GM19240 (cell line): ENCODE measurements around the gene COX6A2.
"Not testable (repeated sequence)": the region's sequence is repeated elsewhere in the genome, so short reads cannot be mapped to it uniquely, and the experiment has no call there.

Experiments used
- DNase-seq: peaks from one replicate; pipeline ENCODE4 v3.0.0; 2011; ENCODE audit warnings: low spot score; ENCODE audit not compliant: insufficient read length

The COX6A2 gene

DNA sequence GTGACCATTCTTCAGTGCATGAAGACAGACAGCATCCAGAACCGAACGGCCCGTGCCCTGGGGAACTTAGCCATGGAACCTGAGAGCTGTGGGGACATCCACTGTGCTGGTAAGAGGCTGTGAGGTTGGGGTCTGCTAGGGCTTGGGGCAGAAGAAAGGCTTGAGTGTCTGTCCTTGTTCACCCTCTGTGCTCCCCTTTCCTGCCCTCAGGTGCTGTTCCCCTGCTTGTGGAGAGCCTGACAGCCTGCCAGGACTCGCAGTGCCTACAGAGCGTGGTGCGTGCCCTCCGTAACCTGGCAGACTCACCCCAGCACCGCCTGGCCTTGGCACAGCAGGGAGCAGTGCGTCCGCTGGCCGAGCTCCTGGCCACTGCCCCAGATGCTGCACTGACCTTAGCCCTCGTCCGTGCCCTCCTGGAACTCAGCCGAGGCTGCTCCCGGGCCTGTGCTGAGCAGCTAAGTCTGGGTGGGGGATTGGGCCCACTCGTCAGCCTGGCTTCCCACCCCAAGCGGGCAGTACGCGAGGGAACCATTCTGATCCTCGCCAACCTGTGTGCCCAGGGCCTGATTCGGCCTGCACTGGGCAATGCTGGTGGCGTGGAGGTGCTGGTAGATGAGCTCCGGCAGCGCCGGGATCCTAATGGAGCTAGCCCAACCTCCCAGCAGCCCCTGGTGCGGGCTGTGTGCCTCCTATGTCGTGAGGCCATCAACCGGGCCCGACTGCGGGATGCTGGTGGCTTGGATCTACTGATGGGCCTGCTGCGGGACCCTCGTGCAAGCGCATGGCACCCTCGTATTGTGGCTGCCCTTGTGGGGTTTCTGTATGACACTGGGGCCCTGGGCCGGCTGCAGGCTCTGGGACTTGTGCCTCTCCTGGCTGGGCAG is 34.0 kb upstream of the COX6A2 start:
- DNase-seq = no peak

DNA sequence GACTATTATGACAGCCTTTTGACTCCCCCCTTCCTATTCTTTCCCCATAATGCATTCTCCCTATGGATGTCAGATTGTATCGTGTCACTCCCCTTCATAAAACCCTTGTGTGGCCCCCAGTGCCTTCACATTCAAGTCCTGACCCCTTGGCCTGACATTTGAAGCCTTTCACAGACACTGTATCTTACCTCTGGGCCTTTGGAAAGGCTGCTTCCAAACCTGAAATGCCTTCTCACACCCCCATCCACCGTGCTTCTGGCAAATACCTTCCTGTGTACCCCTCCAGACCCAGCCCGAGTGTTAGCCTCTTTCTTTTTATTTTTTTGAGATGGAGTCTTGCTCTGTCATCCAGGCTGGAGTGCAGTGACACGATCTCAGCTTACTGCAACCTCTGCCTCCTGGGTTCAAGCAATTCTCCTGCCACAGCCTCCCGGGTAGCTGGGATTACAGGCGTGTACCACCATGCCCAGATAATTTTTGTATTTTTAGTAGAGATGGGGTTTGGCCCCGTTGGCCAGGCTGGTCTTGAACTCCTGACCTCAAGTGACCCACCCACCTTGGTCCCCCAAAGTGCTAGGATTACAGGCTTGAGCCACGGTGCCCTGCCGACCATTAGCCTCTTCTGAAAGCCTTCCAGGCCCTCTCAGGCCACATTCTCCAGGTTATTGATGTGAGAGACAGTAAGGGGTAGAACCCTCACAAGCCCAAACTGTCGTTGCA is 33.2 kb upstream of the COX6A2 start:
- DNase-seq = no peak

DNA sequence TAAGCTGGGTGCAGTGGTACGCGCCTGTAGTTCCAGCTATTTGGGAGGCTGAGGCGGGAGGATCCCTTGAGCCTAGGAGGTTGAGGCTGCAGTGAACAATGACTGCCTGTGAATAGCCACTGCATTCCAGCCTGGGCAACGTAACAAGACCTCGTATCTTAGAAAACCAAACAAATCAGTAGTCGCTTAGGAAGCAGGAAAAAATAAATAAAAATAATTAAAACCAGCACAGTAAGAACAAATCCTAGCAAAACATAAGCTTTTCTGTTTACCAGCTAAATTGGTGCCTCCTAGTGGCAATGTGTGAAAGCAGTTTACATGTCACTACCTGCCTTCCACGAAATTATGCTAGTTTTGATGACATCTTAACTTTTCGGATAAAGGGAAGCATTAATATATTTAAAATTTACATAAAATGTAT is 32.4 kb upstream of the COX6A2 start:
- no peak for DNase-seq

DNA sequence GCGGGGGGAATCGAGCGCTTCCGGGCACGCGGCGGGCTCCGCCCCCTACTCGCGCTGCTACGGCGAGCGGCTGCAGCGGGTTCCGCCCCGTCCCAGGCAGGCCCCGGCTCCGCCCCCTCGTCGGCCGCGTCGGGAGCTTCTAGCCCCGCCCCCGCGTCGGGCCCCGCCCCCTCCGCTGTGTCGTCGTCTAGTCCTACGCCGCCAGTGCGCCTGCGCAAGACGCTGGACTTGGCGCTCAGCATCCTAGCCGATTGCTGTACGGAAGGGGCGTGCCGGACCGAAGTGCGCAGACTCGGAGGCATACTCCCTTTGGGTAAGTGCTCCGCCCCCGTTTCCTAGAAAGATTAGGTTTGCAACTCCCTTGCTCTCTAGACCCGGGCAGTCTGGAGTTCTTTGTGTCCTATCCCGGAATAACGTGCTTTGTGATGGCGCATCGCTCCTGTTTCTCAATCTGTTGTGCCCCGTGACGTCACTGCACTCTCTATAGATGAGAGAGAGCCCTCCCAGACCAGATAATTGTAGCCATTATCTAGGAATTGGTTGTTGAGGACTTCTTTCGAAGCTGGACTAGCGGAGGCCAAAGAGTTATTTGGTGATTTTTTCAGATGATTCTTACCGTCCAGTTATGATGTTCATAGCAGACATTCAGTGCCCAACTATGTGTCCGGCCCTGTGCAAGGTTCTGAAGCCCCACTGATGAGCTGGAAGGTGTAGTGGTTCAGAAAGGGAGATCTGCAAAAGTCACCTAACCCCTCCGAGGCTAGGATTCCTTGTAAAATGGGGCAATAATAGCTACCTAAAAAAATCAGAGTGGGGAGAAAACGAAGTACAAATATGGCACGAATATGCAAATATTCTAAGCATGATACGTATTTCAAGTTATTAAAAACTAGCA is 31.8 kb upstream of the COX6A2 start:
- DNase-seq = peak; percentile 90

DNA sequence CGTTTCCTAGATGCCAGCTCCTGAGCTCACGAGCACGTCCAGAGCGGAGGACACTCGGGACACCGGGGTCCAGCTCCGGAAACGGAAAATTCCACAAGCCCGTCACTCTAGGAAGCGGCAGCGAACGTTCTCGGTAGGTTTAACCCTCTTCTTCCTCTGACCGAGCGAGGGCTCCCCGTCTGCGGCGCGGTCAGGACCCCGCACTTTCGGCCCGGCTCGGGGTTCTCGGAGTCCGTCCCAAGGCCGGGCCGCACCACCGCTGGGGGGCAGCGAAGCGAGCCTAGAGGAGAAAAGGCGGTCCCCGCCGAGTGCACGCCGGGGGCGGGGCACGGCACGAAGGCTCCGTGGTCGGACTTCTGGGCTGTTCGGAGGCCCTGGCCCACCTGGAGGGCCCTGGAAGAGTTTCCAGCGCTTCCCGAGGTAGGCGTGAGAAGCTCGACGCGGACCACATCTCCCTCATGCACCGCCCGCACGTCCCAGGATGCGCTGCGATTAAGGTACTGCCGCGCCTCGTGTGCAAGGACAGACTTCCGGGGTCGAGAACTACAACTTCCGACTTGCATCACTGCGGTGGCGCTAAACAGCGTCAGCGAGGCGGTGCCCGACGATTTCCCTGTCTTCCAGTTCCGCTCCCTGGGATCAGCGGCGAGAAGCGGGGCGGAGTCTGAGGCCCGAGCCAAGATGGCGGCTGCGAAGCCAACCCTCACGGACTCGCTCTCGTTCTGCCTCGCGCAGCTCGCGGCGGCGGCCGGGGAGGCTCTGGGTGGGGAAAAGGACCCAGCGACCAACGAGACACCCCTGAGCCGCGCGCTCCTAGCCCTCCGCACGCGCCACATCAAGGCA is 30.9 kb upstream of the COX6A2 start, which contains the start of gene ARMC5:
ARMC5 (plus strand) TSS at position 658 of the 843 bp plus-strand sequence; CDS start at position 682, 24 bp downstream.
- DNase-seq = peak; percentile 72

DNA sequence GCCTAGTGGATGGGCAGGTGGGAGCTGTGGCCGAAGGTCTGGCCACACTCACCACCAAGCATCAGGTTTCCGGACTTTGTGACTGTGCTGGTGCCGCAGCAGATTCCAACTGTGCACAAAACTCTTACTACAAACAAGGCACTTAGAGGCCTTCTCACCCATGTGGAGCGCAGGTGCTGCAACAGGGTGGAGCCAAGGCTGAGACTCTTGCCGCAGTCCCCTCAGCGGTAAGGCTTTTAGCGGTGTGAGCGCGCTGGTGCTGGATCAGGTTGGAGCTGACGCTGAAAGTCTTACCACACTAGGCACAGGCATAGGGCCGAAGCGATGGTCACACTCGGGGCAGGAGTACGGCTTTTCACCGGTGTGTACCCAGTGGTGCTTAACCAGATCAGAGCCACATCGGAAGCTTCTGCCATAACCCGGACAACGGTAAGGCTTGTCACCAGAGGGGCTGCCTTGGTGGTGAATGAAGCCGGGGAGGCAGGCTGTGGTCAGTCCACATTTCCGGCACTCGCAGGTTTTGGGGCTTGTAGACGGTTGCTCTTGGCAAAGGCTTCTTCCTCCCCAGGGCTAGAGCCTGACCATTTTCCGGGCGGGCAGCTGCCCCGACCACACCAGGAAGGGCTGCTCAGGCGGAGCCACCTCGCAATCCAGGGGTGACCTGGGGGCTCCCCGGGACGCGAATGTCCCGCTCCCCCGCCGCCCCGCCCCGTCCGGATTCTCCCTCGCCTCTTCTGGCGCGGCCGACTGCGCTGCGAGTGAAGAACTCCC is 30.1 kb upstream of the COX6A2 start:
- no peak for DNase-seq

DNA sequence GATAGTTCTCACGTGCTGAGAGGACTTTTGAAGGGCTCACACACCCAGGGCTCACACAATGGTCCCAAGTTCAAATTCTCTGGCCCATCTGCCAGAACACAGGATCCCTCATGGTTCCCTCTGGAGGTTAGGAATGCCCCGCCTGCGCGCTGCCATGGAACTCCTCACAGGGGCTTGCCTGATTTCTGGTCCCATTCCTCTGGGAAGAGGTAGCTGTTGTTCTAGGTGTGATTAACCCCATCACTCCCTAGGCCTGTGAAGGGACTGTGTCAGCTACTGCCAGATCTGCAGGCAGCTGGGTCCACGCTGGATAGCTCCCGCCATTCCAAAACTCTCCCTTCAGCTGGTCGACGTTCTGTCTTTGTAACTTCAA is 28.8 kb upstream of the COX6A2 start:
- DNase-seq = no peak

DNA sequence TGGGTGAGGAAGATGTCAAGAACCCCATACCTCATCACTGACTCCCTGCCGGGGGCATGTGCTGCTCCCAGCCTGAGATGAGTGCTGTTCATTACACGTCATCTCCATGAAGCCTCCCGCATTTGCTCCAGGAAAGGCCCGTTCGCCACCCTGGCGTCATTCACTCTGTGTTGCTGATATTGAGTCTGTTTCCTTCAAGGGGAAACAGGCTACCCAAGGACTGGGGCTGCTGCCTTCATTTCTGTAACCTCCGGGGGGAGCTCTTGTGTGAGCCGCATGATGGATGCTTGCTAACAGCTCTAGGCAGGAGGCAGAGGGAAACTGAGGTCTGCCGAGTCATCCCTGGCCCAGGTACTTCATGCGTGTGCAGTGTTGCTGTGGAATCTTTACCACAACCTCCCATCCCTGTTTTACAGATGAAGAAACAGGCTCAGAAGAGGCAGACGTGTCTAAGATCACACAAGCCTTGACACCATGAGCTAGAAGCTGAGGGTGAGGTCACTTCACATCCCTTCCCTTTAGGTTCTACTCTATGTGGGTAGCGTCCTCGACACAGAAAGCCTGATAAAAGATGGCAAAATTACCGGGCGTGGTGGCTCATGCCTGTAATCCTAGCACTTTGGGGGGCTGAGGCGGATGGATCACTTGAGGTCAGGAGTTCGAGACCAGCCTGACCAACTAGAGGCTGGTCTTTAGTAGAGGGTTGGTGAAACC is 27.6 kb upstream of the COX6A2 start:
- no peak for DNase-seq

DNA sequence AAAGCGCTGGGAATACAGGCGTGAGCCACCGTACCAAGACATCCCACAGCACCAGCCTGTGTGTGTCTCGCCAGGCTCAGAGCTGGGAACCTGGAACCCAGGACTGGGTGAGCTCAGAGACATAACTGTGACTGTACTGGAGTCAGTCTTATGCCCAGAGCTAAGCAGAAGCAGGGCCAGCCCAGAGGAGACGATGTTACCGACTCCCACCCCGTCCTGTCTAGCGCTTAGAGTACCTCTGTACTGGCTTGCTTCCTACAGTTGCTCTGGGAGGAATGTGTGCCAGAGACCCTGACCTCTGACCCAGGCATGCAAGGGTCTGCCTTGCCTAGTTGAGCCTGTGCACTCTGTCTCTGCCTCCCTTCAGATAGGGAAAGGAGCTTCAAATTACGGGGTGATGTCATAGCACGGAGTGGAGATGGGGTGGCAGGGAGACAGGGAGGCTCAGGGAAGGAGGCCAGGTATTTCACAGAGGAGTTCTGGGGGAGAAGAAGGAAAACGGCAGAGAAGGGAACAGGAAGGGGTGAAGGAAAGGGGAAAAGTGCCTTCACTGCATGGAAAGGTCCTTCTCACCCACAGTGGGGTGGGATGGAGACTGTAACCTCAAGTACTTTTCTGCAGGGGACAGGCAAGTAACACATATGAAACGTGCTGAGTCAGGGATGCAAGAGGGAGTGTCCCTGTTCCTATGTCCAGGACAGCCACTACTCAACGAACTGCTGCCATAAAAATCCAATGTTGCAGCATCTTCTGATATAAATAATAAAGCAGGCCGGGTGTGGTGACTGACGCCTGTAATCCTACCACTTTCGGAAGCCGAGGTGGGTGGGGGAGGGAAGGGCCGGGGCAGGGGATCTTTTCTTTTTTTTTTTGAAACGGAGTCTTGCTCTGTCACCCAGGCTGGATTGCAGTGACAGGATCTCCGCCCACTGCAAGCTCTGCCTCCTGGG is 25.4 kb upstream of the COX6A2 start:
- no peak for DNase-seq

DNA sequence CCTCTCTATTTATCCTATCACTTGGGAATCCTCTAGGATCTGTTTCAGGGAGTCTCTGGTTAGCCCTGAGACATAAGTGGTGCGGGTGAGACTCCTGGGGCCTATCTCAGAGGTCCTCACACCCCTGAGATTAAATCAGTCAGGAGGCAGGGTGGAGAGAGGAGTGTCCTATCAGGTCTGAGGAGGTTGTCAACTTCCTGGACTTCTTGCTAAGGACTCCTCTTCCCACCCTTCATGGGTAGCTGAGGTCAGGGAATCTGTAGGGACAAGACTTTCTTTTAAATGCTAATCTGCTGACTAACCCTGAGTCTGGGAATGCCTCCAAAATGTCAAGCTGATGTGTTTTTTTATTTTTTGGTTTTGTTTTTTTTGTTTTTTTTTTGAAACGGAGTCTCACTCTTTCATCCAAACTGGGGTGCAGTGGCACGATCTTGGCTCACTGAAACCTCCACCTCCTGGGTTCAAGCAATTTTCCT is 24.5 kb upstream of the COX6A2 start:
- no peak for DNase-seq

DNA sequence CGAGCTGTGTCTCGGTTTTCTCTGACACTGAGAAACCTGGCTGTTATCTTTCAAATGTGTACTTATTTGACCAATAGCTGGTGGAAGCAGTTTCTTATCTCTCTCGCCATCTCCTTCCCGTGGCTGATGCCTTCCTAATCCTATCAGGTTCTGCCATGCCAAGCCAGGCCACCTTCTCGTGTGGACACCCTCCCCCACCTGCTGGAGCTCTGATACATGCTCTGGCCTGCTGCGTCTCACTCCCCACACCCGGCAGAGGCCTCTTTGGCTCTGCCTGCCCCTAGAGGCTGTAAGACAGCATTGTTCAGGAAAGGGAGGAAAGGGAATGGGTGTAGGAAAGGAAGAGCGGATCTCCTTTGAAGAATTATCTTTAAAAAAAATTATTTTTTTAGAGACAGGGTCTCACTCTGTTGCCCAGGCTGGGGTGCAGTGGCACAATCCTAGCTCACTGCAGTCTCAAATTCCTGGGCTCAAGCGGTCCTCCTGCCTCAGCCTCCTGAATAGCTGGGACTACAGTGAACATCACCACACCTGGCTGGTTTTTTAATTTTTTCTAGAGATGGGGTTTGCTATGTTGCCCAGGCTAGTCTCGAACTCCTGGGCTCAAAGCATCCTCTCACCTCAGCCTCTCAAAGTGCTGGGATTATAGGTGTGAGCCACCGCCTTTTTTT is 23.7 kb upstream of the COX6A2 start:
- no peak for DNase-seq

DNA sequence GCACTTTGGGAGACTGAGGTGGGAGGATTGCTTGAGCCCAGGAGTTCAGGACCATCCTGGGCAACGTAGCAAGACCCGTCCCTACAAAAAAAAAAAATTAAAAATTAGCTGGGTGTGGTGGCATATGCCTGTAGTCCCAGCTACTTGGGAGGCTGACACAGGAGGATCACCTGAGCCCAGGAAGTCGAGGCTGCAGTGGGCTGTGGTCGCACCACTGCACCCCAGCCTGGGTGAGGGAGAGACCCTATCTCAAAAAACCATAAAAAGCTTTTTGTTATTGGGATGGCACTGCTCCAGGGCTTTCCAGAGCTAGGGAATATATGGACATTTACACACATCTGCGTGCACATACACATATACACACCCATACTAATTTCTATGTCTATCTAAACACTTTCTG is 23.0 kb upstream of the COX6A2 start:
- no peak for DNase-seq

DNA sequence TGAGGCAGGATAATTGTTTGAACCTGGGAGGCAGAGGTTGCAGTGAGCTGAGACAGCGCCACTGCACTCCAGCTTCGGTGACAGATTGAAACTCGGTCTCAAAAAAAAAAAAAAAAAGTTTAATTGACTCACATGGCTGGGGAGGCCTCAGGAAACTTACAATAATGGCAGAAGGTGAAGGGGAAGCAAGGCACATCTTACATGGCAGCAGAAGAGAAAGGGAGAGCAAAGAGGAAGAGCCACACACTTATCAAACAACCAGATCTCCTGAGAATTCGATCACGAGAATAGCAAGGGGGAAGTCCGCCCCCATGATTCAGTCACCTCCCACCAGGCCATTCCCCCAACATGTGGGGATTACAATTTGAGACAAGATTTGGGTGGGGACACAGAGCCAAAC is 17.8 kb upstream of the COX6A2 start:
- DNase-seq = not testable (repeated sequence)

DNA sequence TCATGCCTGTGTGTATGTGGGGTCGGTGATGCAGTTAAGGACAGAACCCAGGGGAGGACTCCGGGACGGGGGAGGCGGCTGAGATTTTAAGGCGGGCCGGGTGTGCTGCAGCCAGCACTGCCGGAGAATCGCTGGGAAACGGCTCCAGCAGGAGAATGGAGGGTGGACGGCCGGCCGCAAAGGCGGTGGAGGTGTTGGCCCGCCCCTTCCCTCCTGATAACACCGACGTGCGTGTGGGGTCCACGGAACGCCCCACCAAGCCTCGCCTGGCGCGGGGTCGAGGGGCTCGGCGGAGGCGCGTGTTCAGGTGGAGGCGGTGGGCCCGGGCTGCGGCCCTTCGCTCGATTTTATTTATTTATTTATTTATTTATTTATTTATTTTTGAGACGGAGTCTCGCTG is 13.8 kb upstream of the COX6A2 start:
- no peak for DNase-seq

DNA sequence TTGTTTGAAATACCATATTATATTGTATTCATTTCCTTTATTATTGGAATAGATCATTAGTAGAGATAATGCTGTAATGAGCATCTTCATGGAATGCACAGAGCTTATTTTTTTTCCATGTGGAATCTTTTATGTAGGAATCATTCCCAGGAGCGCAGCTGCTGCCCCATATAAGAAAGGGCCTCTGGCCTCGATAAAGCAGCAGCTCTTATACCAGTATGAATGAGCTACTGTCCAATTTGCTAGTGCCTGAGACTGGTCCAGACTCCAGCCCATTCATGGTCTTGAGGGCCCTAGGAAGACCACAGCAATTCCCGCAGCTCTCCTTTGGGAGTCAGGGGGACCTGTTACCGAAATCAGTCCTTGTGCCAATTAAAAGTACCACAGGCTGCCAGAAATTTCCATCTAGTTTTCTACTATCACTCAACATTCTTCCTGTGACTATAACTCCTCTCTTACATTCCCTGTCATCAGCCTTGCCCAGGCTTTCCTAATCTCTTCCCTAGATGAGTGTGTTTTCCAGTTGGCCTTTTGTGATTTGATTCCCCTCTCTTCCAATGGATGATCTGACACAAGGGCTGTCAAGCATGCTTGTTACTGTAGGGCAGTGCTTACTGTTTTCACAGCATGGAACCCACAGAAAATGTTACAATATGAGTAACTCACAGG is 12.5 kb upstream of the COX6A2 start:
- no peak for DNase-seq

DNA sequence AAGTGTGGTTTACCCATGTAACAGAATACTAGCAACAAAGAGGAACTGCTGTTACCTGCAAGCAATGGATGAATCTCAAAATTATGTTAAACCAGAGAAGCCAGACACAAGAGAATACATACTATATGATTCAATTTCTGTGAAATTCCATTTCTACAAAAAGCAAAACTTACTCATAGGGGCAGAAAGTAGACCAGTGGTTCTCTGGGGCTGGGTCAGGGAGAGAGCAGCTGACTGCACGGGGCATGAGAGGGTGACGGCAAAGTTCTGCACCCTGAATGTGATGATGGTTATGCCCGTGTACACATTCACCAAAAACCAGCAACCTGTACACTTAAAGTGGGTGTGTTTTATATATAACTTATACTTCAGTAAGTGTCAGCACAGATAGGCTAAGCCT is 11.4 kb upstream of the COX6A2 start:
- no peak for DNase-seq

DNA sequence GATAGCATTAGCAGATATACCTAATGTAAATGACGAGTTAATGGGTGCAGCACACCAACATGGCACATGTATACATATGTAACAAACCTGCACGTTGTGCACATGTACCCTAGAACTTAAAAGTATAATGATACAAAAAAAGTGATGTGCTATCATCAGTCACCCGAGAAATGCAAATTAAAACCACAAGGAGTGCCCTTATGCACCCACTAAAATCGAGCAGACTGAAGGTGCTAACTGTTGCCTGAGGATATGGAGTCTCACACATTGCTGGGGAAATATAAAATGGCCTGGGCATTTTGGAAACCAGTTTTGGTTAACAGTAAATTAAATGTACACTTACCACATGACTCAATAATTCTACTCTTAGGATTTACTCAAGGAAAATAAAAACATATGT is 10.9 kb upstream of the COX6A2 start:
- DNase-seq = not testable (repeated sequence)
